COLO829 (cell line): ENCODE measurements around the gene ENOX1.

Experiments
- DNase-seq: peaks from one replicate; pipeline ENCODE4 v3.0.0; 2012; ENCODE audit warnings: low spot score

ENOX1 gene

GRCh38 chr13:43245374-43245964 is 541.3 kb downstream of the ENOX1 start:
- no peak for DNase-seq

DNA sequence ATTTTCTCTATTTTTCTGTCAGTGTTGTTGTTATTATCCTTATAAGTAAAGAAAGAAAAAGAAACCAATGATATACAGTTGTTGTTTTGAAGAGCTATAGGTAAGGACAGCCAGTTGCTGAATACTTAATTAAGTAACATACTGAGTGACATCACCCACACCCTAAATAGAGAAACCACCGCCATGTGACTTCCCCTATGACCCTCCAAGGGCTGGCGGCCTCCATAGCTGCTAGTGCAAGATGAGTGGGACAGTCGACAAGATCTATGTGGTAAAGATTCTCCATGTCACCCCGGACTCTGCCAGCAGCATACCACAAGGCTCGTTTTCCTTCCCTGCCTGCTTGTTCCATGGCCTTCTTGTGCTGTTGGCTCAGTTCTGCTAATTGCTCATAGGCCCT is 542.3 kb downstream of the ENOX1 start:
- no peak for DNase-seq

DNA sequence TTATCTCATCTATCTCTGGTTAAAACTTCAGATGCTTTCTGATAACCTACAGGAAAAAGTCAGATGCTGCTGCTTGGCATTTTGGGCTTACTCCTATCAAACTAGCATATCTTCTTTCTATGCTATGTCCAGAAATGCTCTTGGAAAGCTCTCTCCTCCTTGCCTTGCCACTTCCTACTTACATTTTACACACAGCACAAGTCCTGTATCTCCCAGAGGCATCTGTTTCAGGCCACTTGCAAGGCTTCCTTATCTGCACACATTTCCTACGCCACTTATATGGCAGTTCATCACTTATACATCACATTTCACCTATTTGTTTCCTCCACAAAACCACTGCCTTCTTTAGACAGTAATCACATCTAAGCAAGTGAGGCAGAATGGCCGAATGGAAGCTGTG is 543.1 kb downstream of the ENOX1 start:
- DNase-seq = no peak

DNA sequence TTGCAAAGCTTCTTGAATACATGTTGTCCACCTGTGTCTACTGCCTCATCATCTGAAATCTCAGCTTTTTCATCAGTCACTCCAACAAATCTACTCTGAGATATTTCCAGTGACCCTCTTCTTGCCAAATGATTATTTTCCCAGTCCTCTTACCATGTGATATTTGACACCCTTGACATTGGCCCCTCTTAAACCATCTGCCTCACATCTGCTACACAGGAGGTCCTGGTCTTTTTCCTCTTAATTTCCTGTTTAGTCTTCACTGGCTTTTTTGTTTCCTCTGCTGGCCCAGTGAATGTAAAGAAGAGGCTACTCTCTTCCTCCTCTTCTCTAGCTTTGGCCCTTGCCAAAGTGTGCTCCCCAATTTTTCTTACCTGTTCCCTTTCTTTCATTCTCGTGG is 544.7 kb downstream of the ENOX1 start:
- DNase-seq = no peak

- DNase-seq = no peak
Measured at GRCh38 chr13:43240278-43240677, 546.5 kb downstream of the ENOX1 start.

- DNase-seq = no peak
Measured at GRCh38 chr13:43239275-43239840, 547.4 kb downstream of the ENOX1 start.

DNA sequence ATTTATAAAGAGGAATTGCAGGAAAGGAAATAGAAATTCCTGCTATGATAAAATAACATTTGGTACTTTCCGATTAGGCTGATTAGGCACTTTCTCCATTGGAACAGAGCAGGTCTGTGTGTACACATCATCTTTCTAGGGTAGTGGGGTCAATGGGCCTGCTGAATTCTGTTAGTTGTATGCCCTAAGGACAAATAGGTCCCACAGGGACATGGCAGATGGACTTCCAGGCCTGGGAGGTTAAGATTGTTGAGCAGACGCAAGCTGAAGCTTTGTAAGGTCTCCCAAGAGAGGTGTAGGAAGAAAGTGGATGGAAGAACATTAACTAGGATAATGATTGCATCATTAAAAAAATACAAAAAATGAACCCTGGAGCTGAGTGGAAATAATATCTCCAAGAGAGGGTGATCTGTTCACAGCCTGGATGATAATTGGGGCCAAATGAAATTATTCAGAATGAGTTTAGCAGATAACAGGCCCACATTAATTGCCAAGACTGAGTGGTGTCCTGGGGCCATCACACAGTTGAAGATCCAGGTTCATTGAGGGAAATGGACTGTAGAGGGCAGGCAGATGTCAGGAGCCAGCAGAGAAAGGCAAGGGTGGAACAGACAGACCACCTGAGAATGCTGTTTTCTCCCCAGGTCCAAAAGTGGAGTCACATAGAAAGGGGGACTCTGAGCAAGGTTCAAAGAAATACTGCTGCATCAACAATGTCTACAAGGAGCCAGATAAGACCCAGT is 548.3 kb downstream of the ENOX1 start:
- no peak for DNase-seq

GRCh38 chr13:43237616-43238015 is 549.2 kb downstream of the ENOX1 start:
- DNase-seq = no peak

- no peak for DNase-seq
Measured at GRCh38 chr13:43235028-43235427, 551.7 kb downstream of the ENOX1 start.

DNA sequence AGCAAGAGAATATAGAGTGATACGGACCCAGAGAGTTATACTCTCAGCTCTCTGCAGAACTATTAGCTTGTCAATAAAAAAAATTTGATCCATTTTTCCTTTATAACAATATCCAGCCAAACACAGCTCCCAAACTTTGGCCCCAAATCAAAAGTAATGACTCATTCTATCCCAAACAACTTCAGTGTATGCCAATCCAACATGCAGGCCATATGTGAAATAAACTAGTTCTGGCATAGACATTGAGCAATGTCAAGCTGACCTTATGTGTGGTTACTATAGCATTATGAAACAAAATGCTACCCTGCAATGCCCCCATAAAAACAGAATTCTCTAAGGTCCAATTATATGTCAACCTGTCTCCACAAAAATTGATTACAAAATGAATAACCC is 553.9 kb downstream of the ENOX1 start:
- DNase-seq = no peak

- no peak for DNase-seq
Measured at GRCh38 chr13:43232144-43232872, 554.5 kb downstream of the ENOX1 start.

DNA sequence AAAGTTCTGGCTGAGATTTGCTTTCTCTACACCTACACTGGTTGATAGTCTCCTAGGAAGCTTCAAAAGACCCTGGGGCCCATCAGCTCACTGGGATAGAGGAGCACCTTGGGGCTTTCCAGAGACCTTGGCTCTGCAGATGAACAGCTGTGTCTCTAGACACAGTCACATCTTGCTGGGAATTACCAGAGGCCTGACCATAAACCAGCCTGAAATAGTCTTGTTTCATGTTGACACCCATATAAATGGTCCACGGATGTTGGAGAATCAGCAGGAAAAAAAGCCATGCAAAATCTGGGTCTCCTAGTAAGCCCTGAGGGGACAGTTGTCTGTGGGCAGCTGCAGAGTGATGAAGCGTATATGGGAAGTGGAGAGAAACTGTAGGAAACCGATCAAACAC is 555.8 kb downstream of the ENOX1 start:
- no peak for DNase-seq

GRCh38 chr13:43229506-43229905 is 557.3 kb downstream of the ENOX1 start:
- DNase-seq = no peak

GRCh38 chr13:43227721-43228120 is 559.1 kb downstream of the ENOX1 start:
- DNase-seq = no peak

DNA sequence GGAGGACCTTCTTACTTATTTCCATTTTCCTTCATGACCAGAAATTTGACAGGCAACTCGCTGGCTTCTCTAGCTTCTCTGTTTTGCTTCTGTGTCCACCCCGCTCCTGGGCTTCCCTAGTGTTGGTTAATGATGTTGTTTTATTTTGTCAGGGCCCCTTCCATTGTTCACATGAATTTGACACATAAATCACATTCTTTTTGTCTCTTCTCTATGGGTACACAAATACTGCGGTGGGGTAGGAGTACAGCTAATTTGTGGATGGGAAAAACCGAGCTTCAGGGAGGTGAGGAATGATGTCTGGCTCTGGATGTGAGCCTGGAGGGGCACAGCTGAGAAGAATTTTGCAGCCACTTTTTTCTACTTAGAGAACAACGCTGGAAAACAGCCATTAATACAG is 563.6 kb downstream of the ENOX1 start:
- DNase-seq = no peak

DNA sequence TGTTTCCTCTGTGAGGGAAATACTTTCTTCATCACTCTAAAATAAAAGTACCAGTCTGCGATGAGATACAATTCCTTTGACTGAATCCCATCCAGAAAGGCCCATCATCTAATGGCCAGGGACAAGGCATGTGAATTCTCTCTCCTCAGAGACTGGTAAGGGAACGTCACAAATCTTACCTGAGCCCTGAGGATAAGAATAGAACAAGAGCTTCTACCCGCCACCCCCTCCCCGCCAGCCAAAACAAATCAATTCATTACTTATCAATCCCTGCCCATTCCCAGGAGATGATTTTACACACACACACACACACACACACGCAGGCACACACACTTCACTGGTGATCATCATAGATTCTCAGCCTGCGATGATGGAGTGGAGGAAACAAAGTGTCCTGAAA is 564.7 kb downstream of the ENOX1 start:
- no peak for DNase-seq

DNA sequence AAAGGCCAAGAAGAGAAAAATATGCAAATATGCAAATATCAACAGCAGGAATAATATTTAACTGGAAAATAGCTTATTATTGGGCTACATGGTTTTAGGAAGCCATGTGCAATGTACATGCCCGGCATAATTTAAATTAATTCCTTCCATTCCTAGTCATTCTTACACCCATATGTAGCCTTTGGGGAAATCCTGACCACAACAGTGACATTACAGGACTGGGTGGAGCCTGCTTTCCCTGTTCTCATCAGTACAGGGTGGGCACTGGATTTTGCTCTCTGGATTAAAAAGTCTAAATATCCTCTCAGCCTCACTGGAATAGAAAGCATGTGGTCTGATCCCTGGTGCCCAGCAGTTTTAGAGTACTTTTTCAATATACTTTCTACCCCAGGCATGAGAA is 565.2 kb downstream of the ENOX1 start:
- DNase-seq = no peak

DNA sequence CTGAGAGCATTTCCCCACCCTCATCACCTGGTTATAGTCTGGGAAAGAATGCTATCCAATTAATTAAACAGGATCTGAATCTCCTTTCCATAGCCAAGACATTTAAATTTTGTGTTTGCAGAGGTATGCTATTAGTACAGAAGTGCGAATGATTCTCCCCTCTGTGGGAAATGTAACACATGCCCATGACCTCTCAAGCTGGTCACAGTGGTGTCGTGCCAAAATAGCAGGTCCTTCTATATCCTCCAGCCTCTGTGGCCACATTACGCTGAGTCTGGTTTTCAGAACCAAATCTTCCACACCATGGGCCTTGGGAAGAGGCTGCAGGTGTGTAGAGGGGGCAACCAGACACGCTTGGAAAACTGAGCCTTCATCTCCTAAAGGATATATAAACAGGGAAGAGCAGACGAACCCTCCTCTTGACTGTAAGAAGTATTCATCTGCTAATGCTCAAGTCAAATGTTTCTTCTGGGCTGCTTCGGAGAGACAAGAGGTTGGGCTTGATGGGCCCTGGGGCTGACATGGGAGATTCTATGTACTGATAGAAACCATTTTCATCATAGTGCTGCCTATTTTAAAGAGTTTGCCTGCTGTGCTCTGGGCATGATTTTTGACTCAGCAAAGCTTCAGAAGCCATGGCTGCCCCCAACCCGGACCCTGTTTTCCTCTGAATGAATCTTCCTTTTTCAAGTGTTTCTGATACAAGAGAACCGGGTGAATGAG is 565.7 kb downstream of the ENOX1 start:
- DNase-seq = no peak

- DNase-seq = no peak
Measured at GRCh38 chr13:43214124-43214523, 572.6 kb downstream of the ENOX1 start.

GRCh38 chr13:43206838-43207237 is 579.9 kb downstream of the ENOX1 start:
- no peak for DNase-seq

GRCh38 chr13:43205416-43205815 is 581.4 kb downstream of the ENOX1 start:
- DNase-seq = no peak

DNA sequence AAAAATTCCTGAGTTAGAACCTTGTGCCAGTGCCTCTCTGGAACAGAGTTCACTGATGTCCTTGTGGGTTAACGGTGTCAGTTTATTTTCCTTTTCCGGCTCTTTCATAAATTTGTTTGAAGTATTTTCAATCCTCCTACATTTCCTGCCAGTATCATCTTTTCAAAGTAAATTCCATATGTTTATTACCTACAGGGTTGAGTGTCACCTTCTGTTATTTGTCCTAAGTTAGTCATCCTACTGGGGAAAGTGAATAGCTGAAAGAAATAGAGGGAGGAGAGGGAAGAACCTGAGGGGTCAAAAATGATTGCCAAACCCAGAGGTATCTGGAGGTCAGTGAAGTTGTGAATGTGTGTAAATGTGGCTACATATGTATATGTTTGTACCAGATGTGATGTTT is 582.2 kb downstream of the ENOX1 start:
- DNase-seq = no peak
